ENCODE results near the gene STAG3. TPM values are rescaled to one million over a fixed set of nuclear protein-coding genes. Genes with fewer than 3 reads are reported as not detected.
"Not testable (repeated sequence)": the region's sequence is repeated elsewhere in the genome, so short reads cannot be mapped to it uniquely, and the experiment has no call there.

The STAG3 gene
- total RNA-seq, 1 donor from 2014 or later: 1.1 TPM

DNA sequence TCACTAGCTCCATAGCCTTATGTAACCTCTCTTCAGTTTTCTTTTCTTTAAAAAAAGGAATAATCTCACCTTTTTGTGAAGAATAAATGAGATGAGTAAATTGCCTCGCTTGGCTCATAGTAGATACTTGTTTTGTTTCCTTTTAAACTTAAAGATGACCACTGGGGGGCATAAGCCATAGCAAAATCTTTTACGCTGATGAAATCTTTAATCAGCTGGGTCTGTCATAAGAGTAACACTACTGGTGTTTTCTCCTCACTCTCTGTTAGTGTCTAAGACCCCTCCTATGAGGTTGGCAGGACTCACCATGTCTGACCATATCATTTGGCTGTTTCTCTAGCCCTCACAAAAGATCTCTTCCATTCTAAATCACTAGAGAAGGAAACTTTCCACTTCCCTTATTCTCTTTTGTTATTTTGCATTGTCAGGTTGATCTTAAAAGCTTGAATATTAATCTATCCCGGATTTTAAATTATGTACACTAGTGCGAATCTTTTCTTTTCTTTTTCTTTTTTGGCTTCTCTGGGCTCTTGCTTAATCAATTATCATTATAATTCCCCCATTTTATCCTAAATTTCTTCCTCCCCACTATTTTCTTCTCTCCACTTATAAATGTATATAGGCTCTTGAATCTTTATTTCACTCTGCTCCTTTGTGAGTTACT lies 12.5 kb downstream of the STAG3 start:
- H3K36me3 Mint-ChIP-seq (ENCODE audit: unreplicated experiment): peaks cover 8% of the 10 kb centered on the region
- H3K4me3 Mint-ChIP-seq (ENCODE audit: unreplicated experiment): no peak overlapping the region
- H3K4me1 Mint-ChIP-seq (ENCODE audit: low read depth, unreplicated experiment): peaks cover 5% of the 10 kb centered on the region
- TF ChIP-seq CTCF (IDR thresholded peaks at IDR 0.05; ENCODE audit: partially characterized antibody, unreplicated experiment): no peak
- peaks cover 1% of the 10 kb centered on the region for H3K9me3 Mint-ChIP-seq (ENCODE audit: unreplicated experiment)
- H3K27me3 Mint-ChIP-seq (ENCODE audit: unreplicated experiment): peaks cover 2% of the 10 kb centered on the region
- H3K27ac Mint-ChIP-seq (ENCODE audit: unreplicated experiment): no peak overlapping the region
- no peak for DNase-seq

GRCh38 chr7:100191775-100192174 lies 14.1 kb downstream of the STAG3 start:
- H3K9me3 Mint-ChIP-seq (ENCODE audit: unreplicated experiment): peaks cover 1% of the 10 kb centered on the region
- no peak overlapping the region for H3K27ac Mint-ChIP-seq (ENCODE audit: unreplicated experiment)

GRCh38 chr7:100192281-100192862 lies 14.7 kb downstream of the STAG3 start:
- H3K4me1 Mint-ChIP-seq (ENCODE audit: low read depth, unreplicated experiment); DNase-seq; H3K4me3 Mint-ChIP-seq (ENCODE audit: unreplicated experiment); H3K27me3 Mint-ChIP-seq (ENCODE audit: unreplicated experiment); H3K27ac Mint-ChIP-seq (ENCODE audit: unreplicated experiment); H3K36me3 Mint-ChIP-seq (ENCODE audit: unreplicated experiment); H3K9me3 Mint-ChIP-seq (ENCODE audit: unreplicated experiment): not testable (repeated sequence)

More at GRCh38 chr7:100191775-100192174, 14.1 kb downstream of the STAG3 start:
- Mint-ChIP-seq H3K27me3 (ENCODE audit: unreplicated experiment) (no peaks in the 10 kb centered on the region), H3K36me3 (ENCODE audit: unreplicated experiment) (peaks cover 4% of the 10 kb centered on the region), H3K4me1 (ENCODE audit: low read depth, unreplicated experiment) (no peaks in the 10 kb centered on the region), H3K4me3 (ENCODE audit: unreplicated experiment) (no peak overlapping the region)
- no peak for DNase-seq
- TF ChIP-seq CTCF (IDR thresholded peaks at IDR 0.05; ENCODE audit: partially characterized antibody, unreplicated experiment): no peak

- Mint-ChIP-seq H3K9me3 (ENCODE audit: unreplicated experiment) (peaks cover 1% of the 10 kb centered on the region), H3K4me1 (ENCODE audit: low read depth, unreplicated experiment) (no peaks in the 10 kb centered on the region), H3K27ac (ENCODE audit: unreplicated experiment) (no peak overlapping the region), H3K4me3 (ENCODE audit: unreplicated experiment) (no peak overlapping the region), H3K36me3 (ENCODE audit: unreplicated experiment) (peaks cover 4% of the 10 kb centered on the region), H3K27me3 (ENCODE audit: unreplicated experiment) (no peaks in the 10 kb centered on the region)
- no peak for DNase-seq
- no peak for TF ChIP-seq CTCF (IDR thresholded peaks at IDR 0.05; ENCODE audit: partially characterized antibody, unreplicated experiment)
These were observed 15.3 kb downstream of the STAG3 start for GRCh38 chr7:100192969-100193368.

- no peak overlapping the region for H3K27ac Mint-ChIP-seq (ENCODE audit: unreplicated experiment)
- no peak overlapping the region for H3K4me3 Mint-ChIP-seq (ENCODE audit: unreplicated experiment)
- no peak for TF ChIP-seq CTCF (IDR thresholded peaks at IDR 0.05; ENCODE audit: partially characterized antibody, unreplicated experiment)
- no peak for DNase-seq
- peaks cover 5% of the 10 kb centered on the region for H3K9me3 Mint-ChIP-seq (ENCODE audit: unreplicated experiment)
- peaks cover 4% of the 10 kb centered on the region for H3K27me3 Mint-ChIP-seq (ENCODE audit: unreplicated experiment)
- H3K4me1 Mint-ChIP-seq (ENCODE audit: low read depth, unreplicated experiment): no peaks in the 10 kb centered on the region
- no peaks in the 10 kb centered on the region for H3K36me3 Mint-ChIP-seq (ENCODE audit: unreplicated experiment)
These were observed 17.5 kb downstream of the STAG3 start for GRCh38 chr7:100195222-100195621.

- not testable (repeated sequence) for H3K4me3 Mint-ChIP-seq (ENCODE audit: unreplicated experiment); H3K27me3 Mint-ChIP-seq (ENCODE audit: unreplicated experiment); H3K27ac Mint-ChIP-seq (ENCODE audit: unreplicated experiment); H3K4me1 Mint-ChIP-seq (ENCODE audit: low read depth, unreplicated experiment); H3K36me3 Mint-ChIP-seq (ENCODE audit: unreplicated experiment); DNase-seq; H3K9me3 Mint-ChIP-seq (ENCODE audit: unreplicated experiment)
These were observed 18.2 kb downstream of the STAG3 start for GRCh38 chr7:100195901-100196322.
